RWPE1 (cell line): ENCODE measurements around the gene ST6GALNAC3.
A peak's percentile ranks its signal among the peaks of the same experiment; 100 is the strongest.
"Not testable (repeated sequence)": the region's sequence is repeated elsewhere in the genome, so short reads cannot be mapped to it uniquely, and the experiment has no call there.

Source experiments
- CTCF ChIA-PET: fragments of 350-600 bp; sonication (Branson Sonifier 250); formaldehyde crosslinking; extraction: SDS; loops from one replicate; lab custom pipeline; 2021; lab: Yijun Ruan, JAX
- POLR2A ChIA-PET: fragments of 400-600 bp; formaldehyde crosslinking; extraction: SDS; loops from one replicate; lab custom pipeline; 2020; ENCODE audit warnings: antibody characterized with exemption; ENCODE audit not compliant: low non-redundant PET; lab: Yijun Ruan, JAX
- DNase-seq: peaks from one replicate; pipeline ENCODE4 v3.0.0; 2012; ENCODE audit warnings: low spot score
- H3K27ac ChIP-seq: fragments of 450-650 bp; 2 replicates; pipeline ENCODE4 v1.5.1; 2017
- CTCF ChIP-seq: fragments of 450-650 bp; conservative IDR thresholded peaks from 2 replicates; pipeline ENCODE4 v1.5.1; 2017; ENCODE audit warnings: low read depth, mild to moderate bottlenecking

ST6GALNAC3 gene

DNA sequence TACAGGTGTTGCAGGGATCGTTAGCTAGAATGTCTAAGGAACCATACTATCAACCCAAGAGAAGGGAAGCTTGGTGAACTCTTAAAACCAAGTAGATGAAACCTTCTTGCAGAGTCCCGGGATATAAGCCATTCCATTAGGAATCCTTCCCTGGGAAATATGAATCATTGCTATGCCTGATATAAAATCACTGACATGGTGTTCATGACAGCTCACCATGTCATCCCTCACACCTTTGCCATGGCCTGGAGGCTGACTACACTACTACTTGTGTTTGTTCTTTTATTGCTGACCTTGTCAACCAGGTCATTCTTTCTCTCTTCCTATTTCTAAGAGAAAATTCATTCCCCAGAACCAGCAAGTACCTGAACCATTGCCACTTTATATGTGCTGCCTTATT is 12.1 kb downstream of the ST6GALNAC3 start:
- H3K27ac ChIP-seq = no peak overlapping the region
- TF ChIP-seq CTCF = no peak
- CTCF ChIA-PET = interaction anchor here (0.5 kb wide), 1 partner anchor 1422 kb away, joined by 3 read pairs; no protein-coding TSS in a partner anchor
- POLR2A ChIA-PET = no interaction called here
- DNase-seq = peak; percentile 26

DNA sequence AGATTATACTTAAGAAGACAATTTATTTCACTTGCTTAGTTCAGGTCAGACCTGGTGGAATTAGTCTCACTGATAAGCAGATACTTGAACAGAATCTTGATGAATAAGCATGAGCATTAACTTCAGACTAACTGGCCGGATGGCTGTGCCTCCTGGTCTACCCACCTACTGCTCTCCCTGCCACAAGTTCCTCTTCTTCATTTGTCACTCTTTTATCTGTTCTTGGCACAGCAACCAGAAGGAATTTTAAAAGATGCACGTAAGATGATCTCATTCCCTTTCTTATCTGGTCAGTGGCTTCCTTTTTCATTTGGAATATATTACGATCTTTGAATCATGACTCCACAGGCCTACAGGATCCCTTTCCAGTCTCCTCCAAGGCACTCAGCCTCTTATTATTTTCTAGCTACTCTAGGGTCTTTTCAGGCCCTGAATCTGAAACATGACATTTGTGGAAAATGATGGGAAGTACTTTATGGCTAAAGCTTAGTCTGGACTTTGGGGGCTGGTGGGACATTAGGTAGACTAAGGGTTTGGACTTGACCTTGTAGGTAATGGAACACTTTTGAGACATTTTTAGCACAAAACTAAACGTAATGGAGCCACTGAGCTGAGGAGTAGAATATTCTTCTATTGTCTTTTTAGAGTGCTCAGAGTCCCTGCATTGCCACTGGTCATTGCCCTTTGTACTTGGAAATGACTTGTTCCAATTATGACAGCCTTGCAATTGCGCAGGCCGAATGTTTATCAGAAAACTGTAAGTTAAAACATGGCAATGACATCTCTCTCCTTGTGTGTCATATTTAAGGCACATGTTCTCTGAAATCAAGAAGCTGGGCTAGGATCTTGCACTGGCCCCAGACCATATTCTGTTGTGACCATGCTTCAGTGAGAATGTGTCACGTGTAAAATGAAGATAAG is 16.0 kb downstream of the ST6GALNAC3 start:
- ChIA-PET CTCF (interaction anchor here (0.7 kb wide), 2 partner anchors 299 to 1036 kb away, joined by 3 read pairs; no protein-coding TSS in a partner anchor), POLR2A (no interaction called here)
- no peak overlapping the region for H3K27ac ChIP-seq
- no peak for TF ChIP-seq CTCF
- DNase-seq = no peak

DNA sequence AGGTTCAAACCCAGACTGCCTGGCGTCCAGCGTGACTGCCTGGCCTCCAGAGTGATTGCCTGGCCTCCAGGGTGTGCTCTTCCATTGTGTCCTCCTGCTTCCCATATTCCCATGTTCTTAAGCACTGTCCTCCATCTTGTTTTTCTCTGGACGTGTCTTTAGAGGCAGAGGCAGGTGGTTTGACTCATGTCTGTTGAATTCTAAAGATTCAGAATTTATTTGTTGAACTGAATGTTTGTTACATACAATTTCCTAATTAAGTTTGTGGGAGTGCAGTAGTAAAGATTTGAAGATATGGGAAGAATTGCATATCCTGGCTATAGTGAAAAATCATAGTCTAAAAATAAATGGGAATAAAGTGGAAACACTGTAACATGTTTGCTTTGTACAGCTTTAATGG is 18.3 kb downstream of the ST6GALNAC3 start:
- POLR2A ChIA-PET = no interaction called here
- CTCF ChIA-PET = no interaction called here
- no peak overlapping the region for H3K27ac ChIP-seq
- DNase-seq = no peak
- no peak for TF ChIP-seq CTCF

DNA sequence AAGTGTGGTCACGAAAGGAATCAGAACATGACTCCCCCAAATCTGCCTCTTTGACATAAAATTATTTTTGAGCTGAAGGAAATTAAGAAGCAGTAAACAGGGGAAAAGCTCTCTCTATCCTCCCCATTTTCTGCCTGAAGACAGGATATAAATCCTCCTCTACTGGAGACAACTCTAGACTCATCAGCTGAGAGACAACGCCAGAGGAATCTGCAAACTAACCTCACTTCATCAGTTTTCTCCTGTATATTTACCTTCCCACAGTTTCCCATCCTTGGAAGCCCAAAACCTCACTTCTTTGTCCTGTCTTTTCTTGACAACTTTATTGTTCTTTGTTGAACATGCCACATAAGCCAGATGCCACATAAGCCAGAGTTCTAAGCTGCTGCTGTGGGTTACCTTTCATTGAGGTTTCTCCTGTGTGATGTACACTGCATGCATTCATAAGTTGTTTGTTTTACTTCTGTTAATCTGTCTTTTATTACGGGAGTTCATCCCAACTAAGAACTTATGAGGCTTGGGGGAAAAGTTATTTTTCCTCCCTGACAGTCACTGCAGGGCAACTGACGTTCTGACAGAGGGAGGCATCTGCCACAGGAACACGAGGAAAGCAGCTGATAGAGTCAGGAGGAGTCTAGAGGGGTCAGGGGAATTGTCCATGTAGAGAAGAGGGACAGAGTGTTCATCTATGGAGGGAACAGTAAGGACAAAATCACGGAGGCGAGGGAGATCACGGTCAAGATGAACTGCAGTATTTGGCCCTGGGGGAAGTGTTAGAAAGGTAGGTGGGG is 19.2 kb downstream of the ST6GALNAC3 start:
- H3K27ac ChIP-seq = no peak overlapping the region
- POLR2A ChIA-PET = no interaction called here
- no peak for TF ChIP-seq CTCF
- DNase-seq = no peak
- CTCF ChIA-PET = no interaction called here

- no peak for TF ChIP-seq CTCF
- DNase-seq = no peak
- ChIA-PET POLR2A (no interaction called here), CTCF (no interaction called here)
- no peak overlapping the region for H3K27ac ChIP-seq
Observed at GRCh38 chr1:76095802-76096201, 21.3 kb downstream of the ST6GALNAC3 start.

- CTCF ChIA-PET, POLR2A ChIA-PET, H3K27ac ChIP-seq, DNase-seq: not testable (repeated sequence)
Observed at GRCh38 chr1:76097064-76097463, 22.5 kb downstream of the ST6GALNAC3 start.
